Superior temporal gyrus (tissue), 1 donor: ENCODE results near the gene EPHB2.

ENCODE experiments used
- DNase-seq: peaks from one replicate; pipeline ENCODE4 v3.0.0-alpha.2; 2016; ENCODE audit errors: extremely low spot score

Gene EPHB2

DNA sequence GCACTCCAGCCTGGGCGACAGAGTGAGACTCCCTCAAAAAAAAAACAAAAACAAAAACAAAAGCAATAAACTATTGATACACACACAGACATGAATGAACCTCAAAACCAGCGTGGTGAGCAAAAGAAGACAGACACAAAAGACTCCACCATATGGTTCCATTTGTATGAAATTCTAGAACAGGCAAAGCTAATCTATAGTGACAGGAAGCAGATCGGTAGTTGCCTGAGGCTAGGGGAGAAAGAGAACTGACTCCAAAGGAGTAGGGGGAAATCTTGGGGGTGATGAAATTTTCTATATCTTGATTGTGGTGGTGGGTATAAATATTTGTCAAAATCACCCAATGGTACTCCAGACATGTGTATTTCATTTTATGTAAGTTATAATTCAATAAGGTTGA, 241.2 kb downstream of the EPHB2 start:
- no peak for DNase-seq

DNA sequence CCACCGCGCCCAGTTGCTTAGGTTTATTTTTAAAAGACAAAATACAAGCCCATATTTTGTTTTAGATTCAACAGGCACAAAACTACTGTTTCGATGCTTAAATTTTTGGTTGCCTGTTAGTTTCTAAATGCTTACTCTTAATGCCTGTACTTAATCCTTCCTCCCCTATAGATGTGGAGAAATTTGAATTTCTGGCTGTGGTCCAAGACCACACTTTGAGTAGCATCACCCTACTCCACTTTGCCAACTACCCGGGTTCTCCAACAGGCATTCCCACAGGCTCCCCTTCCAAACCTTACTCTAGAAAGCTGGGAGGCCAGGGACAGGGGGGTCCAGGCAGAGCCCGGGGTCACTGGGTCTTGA, 242.0 kb downstream of the EPHB2 start:
- no peak for DNase-seq

DNA sequence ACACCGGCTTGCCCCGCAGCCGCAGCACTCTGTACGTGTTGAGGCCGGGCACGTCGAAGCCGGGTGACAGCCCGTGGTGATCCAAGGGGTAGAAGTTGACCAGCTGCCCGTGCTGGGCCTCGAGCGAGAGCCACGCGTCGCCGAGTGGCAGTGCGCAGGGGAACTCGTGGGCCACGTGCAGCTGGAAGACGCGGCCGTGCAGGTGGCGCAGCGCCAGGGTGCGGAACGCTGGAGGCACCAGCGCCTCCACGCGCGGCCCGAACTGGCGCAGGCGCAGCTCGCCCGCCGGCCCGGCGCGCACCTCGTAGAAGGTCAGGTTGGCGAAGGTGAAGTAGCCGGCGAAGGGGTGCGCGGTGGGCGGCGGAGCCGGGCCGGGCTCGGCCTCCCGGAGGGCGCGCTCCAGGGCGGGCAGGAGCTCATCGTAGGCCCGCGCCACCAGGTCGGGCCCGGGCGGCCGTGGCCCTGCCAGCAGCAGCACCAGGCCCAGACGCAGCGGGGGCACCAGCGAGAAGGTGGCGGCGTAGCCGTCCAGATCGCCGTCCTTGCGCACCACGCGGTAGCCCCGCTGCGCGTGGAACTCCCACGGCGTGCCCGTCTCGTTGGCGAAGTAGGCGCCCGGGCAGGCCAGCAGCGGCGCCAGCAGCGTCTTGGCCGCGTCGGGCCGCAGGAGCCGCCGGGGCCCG, 242.6 kb downstream of the EPHB2 start:
- no peak for DNase-seq

DNA sequence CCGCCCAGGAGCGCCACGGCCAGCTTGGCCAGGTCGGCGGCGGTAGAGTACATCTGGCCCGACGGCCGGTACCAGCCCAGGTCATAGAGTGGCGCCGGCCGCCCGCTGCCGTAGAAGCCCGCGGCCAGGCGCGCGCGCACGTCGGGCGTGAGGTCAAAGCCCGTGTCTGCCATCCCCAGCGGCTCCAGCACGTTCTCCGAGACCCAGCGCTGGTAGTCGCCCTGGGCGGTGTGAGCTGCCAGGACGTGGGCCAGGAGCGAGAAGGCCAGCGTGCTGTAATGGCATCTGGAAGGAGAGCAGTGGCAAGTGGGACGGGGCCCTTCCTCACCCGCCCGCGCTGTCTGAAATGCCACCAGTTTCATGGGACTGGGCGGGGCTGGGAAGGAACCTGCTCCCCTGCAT, 243.1 kb downstream of the EPHB2 start:
- no peak for DNase-seq

DNA sequence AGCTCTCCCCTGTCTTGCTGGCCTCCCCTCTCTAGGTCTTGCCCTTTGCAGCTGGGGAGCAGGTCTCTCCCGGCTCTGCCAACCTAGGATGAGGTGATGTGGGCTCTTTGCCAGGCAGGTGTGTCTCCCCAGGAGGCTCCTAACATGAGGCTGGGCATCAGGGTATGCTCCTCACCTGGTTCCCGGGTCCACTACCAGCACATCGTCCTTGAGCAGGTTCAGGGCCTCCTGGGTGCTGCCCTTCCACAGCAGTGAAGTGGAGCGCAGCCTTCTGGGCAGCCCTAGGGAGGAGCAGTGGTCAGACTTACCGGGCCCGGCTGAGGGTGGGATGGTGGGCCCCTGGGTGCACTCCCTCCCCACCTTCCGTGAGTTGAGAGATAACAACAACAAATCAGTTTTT, 244.5 kb downstream of the EPHB2 start:
- DNase-seq: no peak

- no peak for DNase-seq
Measured at GRCh38 chr1:22957066-22957465, 246.4 kb downstream of the EPHB2 start.

DNA sequence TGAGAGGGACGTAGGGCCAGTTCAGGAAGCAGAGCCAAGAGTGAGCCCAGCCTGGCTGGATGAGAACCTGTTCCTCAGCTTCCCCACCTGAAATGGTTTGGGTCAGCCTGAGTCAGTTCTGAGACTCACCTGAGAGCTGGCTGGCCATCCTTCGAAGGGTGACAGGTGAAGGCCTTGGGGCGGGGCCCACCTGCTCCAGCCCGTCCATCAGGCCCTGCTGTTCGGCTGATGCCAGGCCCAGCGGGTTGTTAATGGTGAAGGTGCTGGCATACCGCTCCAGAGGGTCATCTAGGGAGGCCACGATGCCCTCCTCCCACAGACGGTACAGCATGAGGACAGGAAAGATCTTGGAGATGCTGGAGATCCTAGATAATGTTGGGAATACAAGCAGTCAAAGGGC, 247.9 kb downstream of the EPHB2 start:
- no peak for DNase-seq

- DNase-seq: no peak
Measured at GRCh38 chr1:22959545-22960360, 249.1 kb downstream of the EPHB2 start.

DNA sequence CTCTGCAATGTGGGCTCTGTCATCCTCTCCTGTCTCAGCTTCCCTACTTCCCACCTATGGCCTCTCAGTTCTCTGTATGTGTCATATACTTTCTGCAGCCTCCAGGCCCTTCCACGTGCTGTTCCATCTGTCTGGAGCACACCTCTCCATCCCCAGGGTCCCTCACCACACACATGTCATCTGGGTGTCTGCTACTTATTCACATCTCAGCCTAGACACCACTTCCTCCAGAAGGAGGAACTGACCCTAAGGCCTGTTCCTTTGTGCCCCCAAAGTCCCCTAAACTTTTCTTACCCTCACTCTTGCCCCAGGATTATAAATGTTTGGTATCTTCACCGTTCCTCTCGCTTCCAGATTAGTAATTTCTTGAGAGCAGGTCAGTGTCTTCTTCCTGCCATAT, 251.9 kb downstream of the EPHB2 start:
- DNase-seq: no peak

GRCh38 chr1:22963044-22963677, 252.5 kb downstream of the EPHB2 start:
- no peak for DNase-seq

DNA sequence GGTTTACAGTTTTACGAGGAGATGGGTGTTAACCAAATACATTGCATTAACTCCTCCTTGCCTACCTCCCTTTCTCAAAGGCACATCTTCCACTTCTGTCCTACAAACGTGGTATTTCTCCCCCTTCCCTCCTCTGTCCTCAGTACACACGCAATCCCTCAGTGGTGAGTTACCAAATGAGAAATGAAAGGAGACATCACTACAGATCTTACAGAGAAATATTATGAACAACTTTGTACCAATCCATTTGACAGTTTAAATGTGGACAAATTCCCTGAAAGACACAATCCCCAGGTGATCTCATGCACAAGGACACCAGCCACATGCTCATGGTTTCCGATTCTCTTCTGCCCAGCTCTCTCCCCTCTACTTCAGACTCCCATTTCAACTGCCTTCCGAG, 255.7 kb downstream of the EPHB2 start:
- no peak for DNase-seq

DNA sequence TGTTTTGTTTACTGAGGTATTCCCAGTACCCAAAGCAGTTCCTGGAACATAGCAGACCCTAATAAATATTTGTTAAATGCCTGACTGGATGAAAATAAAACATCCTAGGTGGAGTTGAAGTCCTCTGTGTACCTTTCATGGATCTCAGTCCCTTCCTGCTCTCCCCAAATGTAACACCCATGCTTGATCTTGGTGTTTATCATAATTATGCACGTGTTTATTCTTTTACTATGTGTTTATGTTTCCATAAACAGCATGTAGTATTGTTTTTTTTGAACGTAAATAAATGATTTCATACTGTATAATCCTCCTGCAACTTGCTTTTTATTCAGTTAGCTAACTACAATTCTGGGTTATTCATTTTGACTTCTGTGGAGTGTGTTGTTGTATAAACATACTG, 257.2 kb downstream of the EPHB2 start:
- no peak for DNase-seq

- no peak for DNase-seq
Measured at GRCh38 chr1:22969304-22969709, 258.7 kb downstream of the EPHB2 start.

DNA sequence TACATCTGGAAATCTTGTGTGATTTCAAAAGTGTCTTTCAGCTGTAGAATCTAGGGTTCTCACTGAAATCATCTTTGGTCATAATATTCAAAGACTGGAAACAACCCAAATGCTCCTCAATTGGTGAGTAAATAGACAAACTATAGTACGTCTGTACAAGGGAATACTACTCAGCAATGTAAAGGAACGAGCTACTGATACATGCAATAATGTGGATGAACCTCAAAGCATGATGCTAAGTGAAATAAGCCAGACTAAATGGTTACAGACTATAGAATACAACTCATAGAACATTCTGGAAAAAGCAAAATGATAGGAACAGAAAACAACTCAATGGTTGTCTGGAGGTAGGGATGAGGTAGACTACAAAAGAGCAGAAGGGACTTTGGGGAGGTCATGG, 259.5 kb downstream of the EPHB2 start:
- no peak for DNase-seq
